IMR-90 (cell line): ENCODE data around the gene ADGRB3. TPM values are rescaled to one million over a fixed set of nuclear protein-coding genes. Genes with fewer than 3 reads are reported as not detected.

Experiments
- ATAC-seq: fragments of 200-7000 bp; cut with Tn5 transposase; 2 replicates; pipeline ENCODE4 v1.9.1; 2020; ENCODE audit warnings: low read depth, mild to moderate bottlenecking, moderate library complexity
- BruUV-seq: library from RNA; stranded (reverse); fragments of 400-500 nt; replicated peaks from 2 replicates; lab custom pipeline; 2021; lab: Mats Ljungman, UMichigan
- CTCF ChIA-PET: fragments of 300-600 bp; formaldehyde crosslinking; extraction: SDS; loops from one replicate; lab custom pipeline; 2021; ENCODE audit warnings: antibody characterized with exemption; lab: Yijun Ruan, JAX
- POLR2A ChIA-PET: fragments of 300-600 bp; sonication (Branson Sonifier 250); formaldehyde crosslinking; loops from one replicate; lab custom pipeline; 2022; ENCODE audit warnings: antibody characterized with exemption; ENCODE audit not compliant: unreplicated experiment; lab: Charles Lee
- DNase-seq: peaks from one replicate; pipeline ENCODE4 v3.0.0; 2013
- H2AFZ ChIP-seq: replicated peaks from 2 replicates; pipeline ENCODE3; 2013; ENCODE audit warnings: low read length, mild to moderate bottlenecking; ENCODE audit not compliant: poor library complexity
- H2AK5ac ChIP-seq: 2 replicates; pipeline ENCODE4 v1.6.1; 2013; ENCODE audit warnings: low read depth, low read length, inconsistent platforms
- H2AK9ac ChIP-seq: replicated peaks from 2 replicates; pipeline ENCODE3; 2013; ENCODE audit warnings: mild to moderate bottlenecking, low read depth, low read length, moderate library complexity; ENCODE audit not compliant: poor library complexity
- H2BK120ac ChIP-seq: 2 replicates; pipeline ENCODE4 v1.6.1; 2013; ENCODE audit warnings: low read depth, low read length, inconsistent platforms
- H2BK15ac ChIP-seq: 3 replicates; pipeline ENCODE4 v1.6.1; 2013; ENCODE audit warnings: low read depth, low read length, inconsistent platforms
- H2BK20ac ChIP-seq: 2 replicates; pipeline ENCODE4 v1.6.1; 2013; ENCODE audit warnings: low read depth, mild to moderate bottlenecking, inconsistent platforms, low read length, moderate library complexity
- H2BK5ac ChIP-seq: 2 replicates; pipeline ENCODE4 v1.6.1; 2013; ENCODE audit warnings: mild to moderate bottlenecking, low read depth, low read length, inconsistent platforms; ENCODE audit not compliant: poor library complexity, severe bottlenecking
- H3K14ac ChIP-seq: replicated peaks from 2 replicates; pipeline ENCODE4 v1.6.1; 2013; ENCODE audit warnings: low read depth, low read length, inconsistent platforms
- H3K18ac ChIP-seq: 2 replicates; pipeline ENCODE4 v1.6.1; 2013; ENCODE audit warnings: low read depth, low read length, control low read depth
- H3K23ac ChIP-seq: 2 replicates; pipeline ENCODE4 v1.6.1; 2013; ENCODE audit warnings: low read depth, low read length, inconsistent platforms
- H3K27ac ChIP-seq: 2 replicates; pipeline ENCODE4 v1.5.1; 2013; ENCODE audit warnings: mild to moderate bottlenecking, control low read depth, low read length; ENCODE audit not compliant: insufficient read depth
- H3K27me3 ChIP-seq: 2 replicates; pipeline ENCODE4 v1.6.1; 2013; ENCODE audit warnings: low read length; ENCODE audit not compliant: control insufficient read depth, insufficient read depth
- H3K36me3 ChIP-seq: 2 replicates; pipeline ENCODE4 v1.6.1; 2013; ENCODE audit warnings: low read length, mixed read lengths; ENCODE audit not compliant: control insufficient read depth, insufficient read depth
- H3K4ac ChIP-seq: 2 replicates; pipeline ENCODE4 v1.6.1; 2013; ENCODE audit warnings: low read depth, low read length, inconsistent platforms
- H3K4me1 ChIP-seq: 2 replicates; pipeline ENCODE4 v1.6.1; 2013; ENCODE audit warnings: low read length, mixed read lengths; ENCODE audit not compliant: control insufficient read depth, insufficient read depth
- H3K4me2 ChIP-seq: 2 replicates; pipeline ENCODE4 v1.6.1; 2013; ENCODE audit warnings: low read depth, mild to moderate bottlenecking, control low read depth, low read length, moderate library complexity
- H3K4me3 ChIP-seq: 2 replicates; pipeline ENCODE4 v1.5.1; 2013; ENCODE audit warnings: low read depth, mild to moderate bottlenecking, control low read depth, low read length, moderate library complexity; ENCODE audit not compliant: insufficient read depth
- H3K56ac ChIP-seq: 2 replicates; pipeline ENCODE4 v1.6.1; 2013; ENCODE audit warnings: low read length, inconsistent platforms; ENCODE audit not compliant: insufficient read depth; ENCODE audit errors: extremely low read depth
- H3K79me1 ChIP-seq, 2 experiments: 2 replicates each; pipeline ENCODE4 v1.6.1; 2013; ENCODE audit warnings: low read length in 2 of 2, inconsistent platforms in 1 of 2, low read depth in 1 of 2
- H3K9ac ChIP-seq: 2 replicates; pipeline ENCODE4 v1.6.1; 2013; ENCODE audit warnings: low read depth, low read length, control low read depth
- H3K9me1 ChIP-seq: 2 replicates; pipeline ENCODE4 v1.6.1; 2013; ENCODE audit warnings: low read length, inconsistent platforms; ENCODE audit not compliant: insufficient read depth
- H3K9me3 ChIP-seq: 2 replicates; pipeline ENCODE4 v1.6.1; 2013; ENCODE audit warnings: low read length; ENCODE audit not compliant: control insufficient read depth, insufficient read depth
- H4K20me1 ChIP-seq: 2 replicates; pipeline ENCODE4 v1.6.1; 2013; ENCODE audit warnings: low read length, inconsistent platforms; ENCODE audit not compliant: insufficient read depth
- H4K5ac ChIP-seq: 2 replicates; pipeline ENCODE4 v1.6.1; 2013; ENCODE audit warnings: mild to moderate bottlenecking, low read depth, low read length, control low read depth
- H4K8ac ChIP-seq, 2 experiments: 2 replicates each; pipeline ENCODE4 v1.6.1; 2013; ENCODE audit warnings: low read depth in 2 of 2, low read length in 2 of 2, control low read depth in 1 of 2, inconsistent platforms in 1 of 2
- H4K91ac ChIP-seq: 2 replicates; pipeline ENCODE4 v1.6.1; 2013; ENCODE audit warnings: low read depth, low read length, inconsistent platforms; ENCODE audit not compliant: insufficient read depth
- FOS ChIP-seq: fragments of 150-350 bp; IDR thresholded peaks from 2 replicates; pipeline ENCODE4 v1.6.1; 2016; ENCODE audit warnings: low read depth, low read length
- MAZ ChIP-seq: IDR thresholded peaks from 2 replicates; pipeline ENCODE4 v1.6.1; 2012; ENCODE audit warnings: low read depth, mild to moderate bottlenecking, low read length, improper control_type of control experiment, moderate library complexity, borderline replicate concordance
- NFE2L2 ChIP-seq: fragments of 150-350 bp; IDR thresholded peaks from 2 replicates; pipeline ENCODE4 v1.6.1; 2016; ENCODE audit warnings: low read depth, mild to moderate bottlenecking, low read length
- RAD21 ChIP-seq: IDR thresholded peaks from 2 replicates; pipeline ENCODE4 v1.6.1; 2012; ENCODE audit warnings: low read length, improper control_type of control experiment
- RFX5 ChIP-seq: IDR thresholded peaks from 2 replicates; pipeline ENCODE4 v1.8.0; 2012; ENCODE audit warnings: low read depth, mild to moderate bottlenecking, low read length, moderate library complexity
- WGBS, 2 experiments: methylation state at CpG; one replicate each; pipeline versions ENCODE4 v1.1.5 to v1.1.7; 2013; ENCODE audit warnings: missing lambda C conversion rate in 2 of 2; ENCODE audit not compliant: insufficient read length in 1 of 2; ENCODE audit errors: extremely low coverage in 2 of 2; 5-methylcytosine and 5-hydroxymethylcytosine counted together
- dilution Hi-C: fragments of 300-500 bp; cut with HindIII; formaldehyde crosslinking; loops from one replicate; pipeline ENCODE4 v1.14.3; 2018; ENCODE audit warnings: low sequenced_read_pairs; ENCODE audit not compliant: unreplicated experiment
- in situ Hi-C: fragments of 300-500 bp; cut with MboI; formaldehyde crosslinking; loops from 3 replicates; pipeline ENCODE4 v1.14.3; 2019; ENCODE audit warnings: low sequenced_read_pairs, inconsistent platforms, mixed read lengths
- intact Hi-C: fragments of 100-400 bp; cut with micrococcal nuclease; formaldehyde crosslinking; loops from 2 replicates; pipeline ENCODE4 v1.10.0; 2022
- polyA plus RNA-seq, 3 experiments: library from polyadenylated mRNA; depleted of rRNA; stranded (reverse); fragments of >200 nt; gene quantifications; 2 replicates each; pipeline ENCODE4 v1.2.3, GENCODE V29; 2012; ENCODE audit warnings: low replicate concordance in 1 of 3
- total RNA-seq: library from RNA; depleted of rRNA; stranded (reverse); fragments of >200 nt; gene quantifications from 2 replicates; pipeline ENCODE4 v1.2.3, GENCODE V29; 2012
- TF ChIP-seq, protein P1 (sequence below): conservative IDR thresholded peaks from 2 replicates; pipeline ENCODE4 v1.5.1; 2012; ENCODE audit warnings: mild to moderate bottlenecking, low read depth, low read length, improper control_type of control experiment

ADGRB3 gene
- total and polyA plus RNA-seq, 2 of the 4 experiments (the other 2 are of a cell fraction), result not detected

DNA sequence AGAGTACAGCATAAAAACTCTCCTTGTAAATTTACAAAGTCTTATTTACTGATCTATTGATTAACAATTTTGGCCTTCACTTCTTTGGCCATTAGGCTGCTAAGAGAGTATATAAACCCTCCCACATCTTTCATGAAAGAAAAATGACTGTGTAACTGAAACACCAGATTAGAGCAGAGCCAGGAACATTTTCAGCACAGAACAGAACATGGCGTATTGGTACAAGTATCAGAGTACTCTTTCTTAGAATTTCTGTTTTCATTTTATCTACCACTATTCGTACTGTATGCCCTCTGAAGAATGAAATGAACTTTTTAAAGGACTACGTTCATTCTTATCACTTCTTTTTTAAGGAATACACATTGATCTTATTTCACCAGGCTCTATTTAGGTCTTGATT is 550.2 kb downstream of the ADGRB3 start:
- ATAC-seq, result no peak

More for the DNA sequence above, 550.2 kb downstream of the ADGRB3 start:
- no TSS peak for BruUV-seq
- no peak overlapping the region for H3K14ac ChIP-seq
- no peak overlapping the region for H3K23ac ChIP-seq
- no peaks in the 10 kb centered on the region for H3K79me1 ChIP-seq
- H4K8ac ChIP-seq, result no peak overlapping the region
- TF ChIP-seq, protein P1, sequence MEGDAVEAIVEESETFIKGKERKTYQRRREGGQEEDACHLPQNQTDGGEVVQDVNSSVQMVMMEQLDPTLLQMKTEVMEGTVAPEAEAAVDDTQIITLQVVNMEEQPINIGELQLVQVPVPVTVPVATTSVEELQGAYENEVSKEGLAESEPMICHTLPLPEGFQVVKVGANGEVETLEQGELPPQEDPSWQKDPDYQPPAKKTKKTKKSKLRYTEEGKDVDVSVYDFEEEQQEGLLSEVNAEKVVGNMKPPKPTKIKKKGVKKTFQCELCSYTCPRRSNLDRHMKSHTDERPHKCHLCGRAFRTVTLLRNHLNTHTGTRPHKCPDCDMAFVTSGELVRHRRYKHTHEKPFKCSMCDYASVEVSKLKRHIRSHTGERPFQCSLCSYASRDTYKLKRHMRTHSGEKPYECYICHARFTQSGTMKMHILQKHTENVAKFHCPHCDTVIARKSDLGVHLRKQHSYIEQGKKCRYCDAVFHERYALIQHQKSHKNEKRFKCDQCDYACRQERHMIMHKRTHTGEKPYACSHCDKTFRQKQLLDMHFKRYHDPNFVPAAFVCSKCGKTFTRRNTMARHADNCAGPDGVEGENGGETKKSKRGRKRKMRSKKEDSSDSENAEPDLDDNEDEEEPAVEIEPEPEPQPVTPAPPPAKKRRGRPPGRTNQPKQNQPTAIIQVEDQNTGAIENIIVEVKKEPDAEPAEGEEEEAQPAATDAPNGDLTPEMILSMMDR, result no peak
- TF ChIP-seq RAD21, result no peak
- TF ChIP-seq RFX5, result no peak
- no peak for TF ChIP-seq FOS
- no peak for TF ChIP-seq NFE2L2
- TF ChIP-seq MAZ, result no peak
- no peaks in the 10 kb centered on the region for H3K9me1 ChIP-seq
- H4K5ac ChIP-seq, result no peak overlapping the region
- H3K27ac ChIP-seq, result no peak overlapping the region
- ChIA-PET CTCF (no interaction called here), POLR2A (no interaction called here)
- H2AFZ ChIP-seq, result no peak overlapping the region
- intact Hi-C loops (no loop called here), in situ Hi-C loops (no loop called here), dilution Hi-C loops (no loop called here)
- no peaks in the 10 kb centered on the region for H3K27me3 ChIP-seq
- H2AK9ac ChIP-seq, result no peak overlapping the region
- H3K4me3 ChIP-seq, result no peak overlapping the region
- H3K9me3 ChIP-seq, result no peaks in the 10 kb centered on the region
- H3K18ac ChIP-seq, result no peak overlapping the region
- no peak overlapping the region for H3K56ac ChIP-seq
- no peak overlapping the region for H3K9ac ChIP-seq
- no peak overlapping the region for H2BK5ac ChIP-seq
- no peak overlapping the region for H4K91ac ChIP-seq
- H2BK15ac ChIP-seq, result no peak overlapping the region
- no peak for DNase-seq
- H3K4me2 ChIP-seq, result no peak overlapping the region
- H3K4ac ChIP-seq, result no peak overlapping the region
- H2BK120ac ChIP-seq, result no peak overlapping the region
- WGBS, 2 experiments, result no CpG with 5 or more reads among the region's 3 CpGs
- H3K36me3 ChIP-seq, result no peaks in the 10 kb centered on the region
- H2BK20ac ChIP-seq, result no peak overlapping the region
- H4K20me1 ChIP-seq, result no peaks in the 10 kb centered on the region
- no peaks in the 10 kb centered on the region for H3K4me1 ChIP-seq
- H2AK5ac ChIP-seq, result no peak overlapping the region
